Endothelial cell of umbilical vein (primary cell): ENCODE data around the gene GTSF1L. TPM values are rescaled to one million over a fixed set of nuclear protein-coding genes. Genes with fewer than 3 reads are reported as not detected.

Experiments
- BruUV-seq: library from RNA; stranded (reverse); fragments of 400-500 nt; replicated peaks from 2 replicates; lab custom pipeline; 2021; lab: Mats Ljungman, UMichigan
- CTCF ChIA-PET: fragments of 300-600, 350-600 bp; sonication (Branson Sonifier 250); formaldehyde crosslinking; loops from one replicate; lab custom pipeline; 2021; ENCODE audit warnings: antibody characterized with exemption, inconsistent platforms; lab: Charles Lee
- POLR2A ChIA-PET: fragments of 300-600, 350-600 bp; sonication (Branson Sonifier 250); formaldehyde crosslinking; loops from one replicate; lab custom pipeline; 2021; ENCODE audit warnings: antibody characterized with exemption, inconsistent platforms; lab: Charles Lee
- DNase-seq: peaks from one replicate; pipeline ENCODE4 v3.0.0-alpha.2; 2011; ENCODE audit warnings: low read depth, low spot score
- FAIRE-seq: peaks from 2 replicates; lab custom pipeline; 2011; peaks lifted over from hg19 to GRCh38; lab: Jason Lieb, UNC
- H2AFZ ChIP-seq: 2 replicates; pipeline ENCODE4 v1.6.0; 2012; ENCODE audit warnings: low read depth, low read length, control low read depth, inconsistent platforms
- H3K27ac ChIP-seq: 2 replicates; pipeline ENCODE4 v1.5.1; 2011; ENCODE audit warnings: low read depth, mild to moderate bottlenecking, control low read depth, low read length, moderate library complexity; ENCODE audit not compliant: insufficient read depth
- H3K27me3 ChIP-seq, 2 experiments: 2 replicates each; pipeline versions ENCODE4 v1.6.0 to v1.6.1; 2011; ENCODE audit warnings: low read length in 2 of 2, mixed read lengths in 1 of 2; ENCODE audit not compliant: control insufficient read depth in 2 of 2, insufficient read depth in 2 of 2
- H3K36me3 ChIP-seq, 2 experiments: 2 replicates in 1 of 2; 3 replicates in 1 of 2; pipeline ENCODE4 v1.5.1; 2011; ENCODE audit warnings: low read length in 2 of 2, mild to moderate bottlenecking in 1 of 2, moderate library complexity in 1 of 2; ENCODE audit not compliant: control insufficient read depth in 2 of 2, insufficient read depth in 2 of 2; ENCODE audit errors: extremely low read depth in 1 of 2
- H3K4me1 ChIP-seq: 3 replicates; pipeline ENCODE4 v1.5.1; 2011; ENCODE audit warnings: mild to moderate bottlenecking, low read length; ENCODE audit not compliant: control insufficient read depth, insufficient read depth; ENCODE audit errors: extremely low read depth
- H3K4me2 ChIP-seq: 2 replicates; pipeline ENCODE4 v1.6.1; 2011; ENCODE audit warnings: low read length, control low read depth, mixed read lengths; ENCODE audit not compliant: insufficient read depth
- H3K4me3 ChIP-seq, 3 experiments: fragments of 200-600 bp in 1 of 3; sonication (generic), shearing (Covaris generic) in 1 of 3; replicated peaks in 1 of 3; 2 replicates each; pipeline ENCODE4 v1.5.1; 2011 to 2016; ENCODE audit warnings: control low read depth in 3 of 3, low read length in 3 of 3, mild to moderate bottlenecking in 2 of 3, inconsistent platforms in 1 of 3, low read depth in 1 of 3, moderate library complexity in 1 of 3; ENCODE audit not compliant: insufficient read depth in 1 of 3
- H3K79me2 ChIP-seq: 2 replicates; pipeline ENCODE4 v1.6.0; 2012; ENCODE audit warnings: low read length, inconsistent platforms; ENCODE audit not compliant: control insufficient read depth, insufficient read depth
- H3K9ac ChIP-seq: replicated peaks from 2 replicates; pipeline ENCODE3; 2011; ENCODE audit warnings: low read length, control low read depth; ENCODE audit not compliant: insufficient read depth; ENCODE audit errors: extremely low read depth
- H3K9me1 ChIP-seq: replicated peaks from 3 replicates; pipeline ENCODE4 v1.6.0; 2011; ENCODE audit warnings: mild to moderate bottlenecking, low read length; ENCODE audit not compliant: control insufficient read depth, insufficient read depth; ENCODE audit errors: extremely low read depth
- H3K9me3 ChIP-seq: replicated peaks from 2 replicates; pipeline ENCODE4 v1.5.1; 2012; ENCODE audit warnings: low read length, inconsistent platforms; ENCODE audit not compliant: control insufficient read depth, insufficient read depth
- H4K20me1 ChIP-seq: replicated peaks from 2 replicates; pipeline ENCODE3; 2011; ENCODE audit warnings: mild to moderate bottlenecking, low read length; ENCODE audit not compliant: control insufficient read depth, insufficient read depth; ENCODE audit errors: extremely low read depth
- EZH2 ChIP-seq: IDR thresholded peaks from 2 replicates; pipeline ENCODE4 v1.6.1; 2012; ENCODE audit warnings: borderline replicate concordance, low read depth, mild to moderate bottlenecking, moderate library complexity, low read length, inconsistent platforms; ENCODE audit not compliant: severe bottlenecking
- FOS ChIP-seq: IDR thresholded peaks from 2 replicates; pipeline ENCODE4 v1.6.1; 2011; ENCODE audit warnings: mild to moderate bottlenecking, low read length, moderate library complexity, borderline replicate concordance; ENCODE audit not compliant: insufficient read depth
- GATA2 ChIP-seq: IDR thresholded peaks from 2 replicates; pipeline ENCODE4 v1.7.0; 2011; ENCODE audit warnings: low read depth, mild to moderate bottlenecking, moderate library complexity, mixed read lengths, low read length; ENCODE audit not compliant: insufficient read length, insufficient read depth
- JUN ChIP-seq: IDR thresholded peaks from 2 replicates; pipeline ENCODE4 v1.6.1; 2011; ENCODE audit warnings: borderline replicate concordance, low read depth; ENCODE audit not compliant: insufficient read length, insufficient read depth
- MYC ChIP-seq: IDR thresholded peaks from one replicate; pipeline ENCODE4 v1.6.1; 2011; ENCODE audit warnings: mild to moderate bottlenecking, low read depth, low read length
- POLR2A ChIP-seq: IDR thresholded peaks from 2 replicates; pipeline ENCODE4 v1.6.1; 2012; ENCODE audit warnings: low read depth, mild to moderate bottlenecking, control low read depth, low read length
- POLR2AphosphoS5 ChIP-seq: IDR thresholded peaks from 2 replicates; pipeline ENCODE4 v1.6.1; 2012; ENCODE audit warnings: low read depth, mild to moderate bottlenecking, control low read depth, low read length, moderate library complexity; ENCODE audit not compliant: insufficient read depth
- dilution Hi-C: fragments of 300-500 bp; cut with MboI; formaldehyde crosslinking; loops from one replicate; pipeline ENCODE4 v1.15.0; 2019; ENCODE audit warnings: low sequenced_read_pairs; ENCODE audit not compliant: extremely low pct_ligation_motif_present
- intact Hi-C: fragments of 100-400 bp; cut with micrococcal nuclease; formaldehyde crosslinking; loops from one replicate; pipeline ENCODE4 v1.10.0; 2022
- polyA plus RNA-seq, 4 experiments: library from polyadenylated mRNA; depleted of rRNA in 3 of 4; stranded (reverse) in 3 of 4; unstranded in 1 of 4; fragments of >200 nt; gene quantifications; 2 replicates each; pipeline versions ENCODE4 v1.2.1 to v1.2.3, GENCODE V29; 2011 to 2012; ENCODE audit warnings: missing spikeins in 1 of 4
- total RNA-seq: library from RNA; stranded (reverse); gene quantifications from 2 replicates; pipeline ENCODE4 v1.2.3, GENCODE V29; 2021
- TF ChIP-seq, protein P1 (sequence below): IDR thresholded peaks from 2 replicates; pipeline ENCODE4 v1.6.1; 2011; ENCODE audit not compliant: insufficient read depth, insufficient read length
- TF ChIP-seq, protein P2 (sequence below), 2 donors: IDR thresholded peaks; 1 replicate in 1 of 2; 2 replicates in 1 of 2; pipeline ENCODE4 v1.5.1; 2011; ENCODE audit warnings: low read length in 2 of 2, mild to moderate bottlenecking in 2 of 2, moderate library complexity in 2 of 2, control low read depth in 1 of 2, inconsistent platforms in 1 of 2, low read depth in 1 of 2; ENCODE audit not compliant: insufficient read depth in 1 of 2; ENCODE audit errors: extremely low read depth in 1 of 2

GTSF1L gene
- total and polyA plus RNA-seq, 2 donors (not counting 3 experiments of a cell fraction or from before 2014, with no cell fraction given), result not detected

DNA sequence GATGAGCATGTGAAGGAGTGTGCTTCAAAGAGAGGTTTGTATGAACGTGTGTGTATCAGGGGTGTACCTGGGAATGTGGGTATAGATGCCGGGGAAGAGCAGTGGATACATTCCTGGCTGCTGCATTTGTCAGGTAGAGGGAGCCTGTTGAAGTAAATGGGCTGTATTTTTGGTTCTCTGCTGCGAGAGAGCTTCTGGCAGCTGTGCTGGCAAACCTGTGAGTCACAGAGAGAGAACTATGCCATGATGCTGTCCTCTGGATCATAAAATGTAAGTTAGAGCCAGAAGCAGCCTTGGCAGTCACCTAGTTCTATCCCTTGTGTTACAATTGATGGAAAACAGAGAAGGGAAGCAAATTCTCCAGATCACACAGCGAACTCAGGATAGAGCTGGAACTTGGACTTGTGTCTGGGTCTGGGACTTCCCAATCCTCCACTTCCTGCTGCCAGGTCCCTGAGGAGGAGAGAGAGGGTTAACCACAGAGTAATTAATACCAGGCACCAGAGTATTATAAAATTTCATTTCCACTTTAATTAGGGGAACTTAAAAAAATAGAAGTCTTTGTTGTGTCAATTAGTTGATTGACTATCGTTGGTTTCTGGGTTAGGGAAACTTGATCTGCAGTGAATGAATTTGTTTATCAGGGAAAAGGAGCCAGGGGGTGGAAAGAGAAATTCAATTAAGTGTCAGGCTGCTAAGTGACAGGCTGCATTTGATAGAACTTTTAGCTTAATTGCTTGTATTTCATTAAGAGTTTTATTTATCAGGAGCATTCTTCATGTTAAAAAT, 41.1 kb upstream of the GTSF1L start:
- no peak overlapping the region for H3K4me3 ChIP-seq
- DNase-seq (no peak), FAIRE-seq (no peak)
- H3K9me1 ChIP-seq, result no peaks in the 10 kb centered on the region
- no peak overlapping the region for H3K27ac ChIP-seq
- no peak overlapping the region for H3K4me2 ChIP-seq
- ChIA-PET POLR2A (no interaction called here), CTCF (interaction anchor here (0.7 to 1.1 kb wide), 2 partner anchors 313 to 319 kb away, joined by 3 read pairs; no protein-coding TSS in a partner anchor)
- H3K9me3 ChIP-seq, result no peaks in the 10 kb centered on the region
- BruUV-seq, result no TSS peak
- H4K20me1 ChIP-seq, result no peaks in the 10 kb centered on the region
- no peaks in the 10 kb centered on the region for H3K4me1 ChIP-seq
- H3K36me3 ChIP-seq, result no peaks in the 10 kb centered on the region
- H2AFZ ChIP-seq, result no peak overlapping the region
- H3K79me2 ChIP-seq, result no peaks in the 10 kb centered on the region
- intact Hi-C loops, result no loop called here
- peaks cover 5 to 18% of the 10 kb centered on the region in 2 experiments for H3K27me3 ChIP-seq
- TF ChIP-seq, protein P1, sequence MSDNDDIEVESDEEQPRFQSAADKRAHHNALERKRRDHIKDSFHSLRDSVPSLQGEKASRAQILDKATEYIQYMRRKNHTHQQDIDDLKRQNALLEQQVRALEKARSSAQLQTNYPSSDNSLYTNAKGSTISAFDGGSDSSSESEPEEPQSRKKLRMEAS, result no peak
- TF ChIP-seq POLR2AphosphoS5 (no peak), MYC (no peak)
- H3K9ac ChIP-seq, result no peak overlapping the region
- dilution Hi-C loops, result loop anchor here (25.0 kb wide), 1 partner anchor 144 kb away; the partner anchor contains the start of gene TOX2

DNA sequence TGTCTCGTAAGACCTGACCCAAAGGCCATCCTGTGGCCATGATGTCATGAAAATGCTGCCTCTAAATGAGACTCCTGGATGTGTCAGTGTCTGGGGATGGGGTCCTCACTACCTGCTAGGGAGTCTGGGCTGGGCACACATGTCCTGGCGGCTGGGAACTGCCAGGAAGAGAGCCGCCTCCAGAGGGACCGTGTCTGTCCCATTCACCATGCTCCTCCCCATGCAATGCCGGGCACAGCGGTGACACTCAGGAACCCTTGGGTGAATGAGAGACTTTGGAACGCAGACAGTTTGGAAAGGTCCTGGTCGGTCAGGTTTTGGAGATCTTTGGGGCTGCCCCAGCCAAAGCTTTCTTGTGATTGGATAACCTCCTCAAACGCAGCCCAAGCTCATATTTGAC, 40.1 kb upstream of the GTSF1L start:
- TF ChIP-seq MYC (no peak), JUN (no peak), FOS (no peak), GATA2 (no peak), EZH2 (no peak), POLR2AphosphoS5 (no peak), POLR2A (no peak)
- TF ChIP-seq, protein P2, sequence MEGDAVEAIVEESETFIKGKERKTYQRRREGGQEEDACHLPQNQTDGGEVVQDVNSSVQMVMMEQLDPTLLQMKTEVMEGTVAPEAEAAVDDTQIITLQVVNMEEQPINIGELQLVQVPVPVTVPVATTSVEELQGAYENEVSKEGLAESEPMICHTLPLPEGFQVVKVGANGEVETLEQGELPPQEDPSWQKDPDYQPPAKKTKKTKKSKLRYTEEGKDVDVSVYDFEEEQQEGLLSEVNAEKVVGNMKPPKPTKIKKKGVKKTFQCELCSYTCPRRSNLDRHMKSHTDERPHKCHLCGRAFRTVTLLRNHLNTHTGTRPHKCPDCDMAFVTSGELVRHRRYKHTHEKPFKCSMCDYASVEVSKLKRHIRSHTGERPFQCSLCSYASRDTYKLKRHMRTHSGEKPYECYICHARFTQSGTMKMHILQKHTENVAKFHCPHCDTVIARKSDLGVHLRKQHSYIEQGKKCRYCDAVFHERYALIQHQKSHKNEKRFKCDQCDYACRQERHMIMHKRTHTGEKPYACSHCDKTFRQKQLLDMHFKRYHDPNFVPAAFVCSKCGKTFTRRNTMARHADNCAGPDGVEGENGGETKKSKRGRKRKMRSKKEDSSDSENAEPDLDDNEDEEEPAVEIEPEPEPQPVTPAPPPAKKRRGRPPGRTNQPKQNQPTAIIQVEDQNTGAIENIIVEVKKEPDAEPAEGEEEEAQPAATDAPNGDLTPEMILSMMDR (IDR thresholded peaks at IDR 0.05; ENCODE audit: extremely low read depth in 1 of 2, insufficient read depth in 1 of 2, low read depth in 1 of 2, low read length in 2 of 2), result no peak
- TF ChIP-seq, protein P1, result no peak
- no peak overlapping the region for H2AFZ ChIP-seq
- no peak overlapping the region for H3K27ac ChIP-seq
- no peaks in the 10 kb centered on the region for H3K9me3 ChIP-seq
- H3K4me1 ChIP-seq, result no peaks in the 10 kb centered on the region
- peaks cover 5 to 18% of the 10 kb centered on the region in 2 experiments for H3K27me3 ChIP-seq
- no peak overlapping the region for H3K9ac ChIP-seq
- H3K9me1 ChIP-seq, result no peaks in the 10 kb centered on the region
- FAIRE-seq (no peak), DNase-seq (no peak)
- no peaks in the 10 kb centered on the region for H4K20me1 ChIP-seq
- no peak overlapping the region for H3K4me2 ChIP-seq
- POLR2A ChIA-PET, result no interaction called here
- CTCF ChIA-PET, result no interaction called here
- dilution Hi-C loops, result loop anchor here (25.0 kb wide), 1 partner anchor 145 kb away; the partner anchor contains the start of gene TOX2
- intact Hi-C loops, result no loop called here
- no peaks in the 10 kb centered on the region for H3K36me3 ChIP-seq
- H3K79me2 ChIP-seq, result no peaks in the 10 kb centered on the region
- no TSS peak for BruUV-seq
- H3K4me3 ChIP-seq, result no peak overlapping the region
